ENCODE measurements around the gene CHRNA4.

CHRNA4 gene

DNA sequence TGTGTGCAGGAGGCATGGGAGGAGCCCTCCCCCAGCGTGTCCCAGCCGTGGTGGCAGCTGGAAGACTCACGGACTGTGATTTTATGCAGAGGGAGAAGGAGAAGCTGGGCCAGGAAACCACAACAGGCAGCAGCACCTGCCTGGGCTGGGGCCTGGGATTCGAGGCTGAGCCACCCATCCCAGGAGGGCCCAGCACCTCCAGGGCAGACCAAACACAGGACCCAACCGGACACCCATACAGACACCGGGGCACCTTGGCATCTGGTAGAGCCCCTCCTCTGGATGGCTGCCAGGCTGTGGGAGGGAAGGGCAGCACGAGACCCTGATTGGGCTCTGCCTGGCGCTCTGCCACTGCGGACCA, 41.7 kb upstream of the CHRNA4 start:
- DNase-seq (ENCODE audit: low read depth, low spot score) = no peak
- no peak overlapping the region for H3K4me3 ChIP-seq (ENCODE audit: low read depth, low read length)
- CTCF ChIA-PET = interaction anchor here (1.1 to 1.2 kb wide), 2 partner anchors 21 to 94 kb away, joined by 3 read pairs; no protein-coding TSS in a partner anchor
- POLR2A ChIA-PET = no interaction called here
- TF ChIP-seq, protein P1, sequence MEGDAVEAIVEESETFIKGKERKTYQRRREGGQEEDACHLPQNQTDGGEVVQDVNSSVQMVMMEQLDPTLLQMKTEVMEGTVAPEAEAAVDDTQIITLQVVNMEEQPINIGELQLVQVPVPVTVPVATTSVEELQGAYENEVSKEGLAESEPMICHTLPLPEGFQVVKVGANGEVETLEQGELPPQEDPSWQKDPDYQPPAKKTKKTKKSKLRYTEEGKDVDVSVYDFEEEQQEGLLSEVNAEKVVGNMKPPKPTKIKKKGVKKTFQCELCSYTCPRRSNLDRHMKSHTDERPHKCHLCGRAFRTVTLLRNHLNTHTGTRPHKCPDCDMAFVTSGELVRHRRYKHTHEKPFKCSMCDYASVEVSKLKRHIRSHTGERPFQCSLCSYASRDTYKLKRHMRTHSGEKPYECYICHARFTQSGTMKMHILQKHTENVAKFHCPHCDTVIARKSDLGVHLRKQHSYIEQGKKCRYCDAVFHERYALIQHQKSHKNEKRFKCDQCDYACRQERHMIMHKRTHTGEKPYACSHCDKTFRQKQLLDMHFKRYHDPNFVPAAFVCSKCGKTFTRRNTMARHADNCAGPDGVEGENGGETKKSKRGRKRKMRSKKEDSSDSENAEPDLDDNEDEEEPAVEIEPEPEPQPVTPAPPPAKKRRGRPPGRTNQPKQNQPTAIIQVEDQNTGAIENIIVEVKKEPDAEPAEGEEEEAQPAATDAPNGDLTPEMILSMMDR (IDR thresholded peaks at IDR 0.05; ENCODE audit: insufficient read depth, low read length, missing control alignments) = no peak

DNA sequence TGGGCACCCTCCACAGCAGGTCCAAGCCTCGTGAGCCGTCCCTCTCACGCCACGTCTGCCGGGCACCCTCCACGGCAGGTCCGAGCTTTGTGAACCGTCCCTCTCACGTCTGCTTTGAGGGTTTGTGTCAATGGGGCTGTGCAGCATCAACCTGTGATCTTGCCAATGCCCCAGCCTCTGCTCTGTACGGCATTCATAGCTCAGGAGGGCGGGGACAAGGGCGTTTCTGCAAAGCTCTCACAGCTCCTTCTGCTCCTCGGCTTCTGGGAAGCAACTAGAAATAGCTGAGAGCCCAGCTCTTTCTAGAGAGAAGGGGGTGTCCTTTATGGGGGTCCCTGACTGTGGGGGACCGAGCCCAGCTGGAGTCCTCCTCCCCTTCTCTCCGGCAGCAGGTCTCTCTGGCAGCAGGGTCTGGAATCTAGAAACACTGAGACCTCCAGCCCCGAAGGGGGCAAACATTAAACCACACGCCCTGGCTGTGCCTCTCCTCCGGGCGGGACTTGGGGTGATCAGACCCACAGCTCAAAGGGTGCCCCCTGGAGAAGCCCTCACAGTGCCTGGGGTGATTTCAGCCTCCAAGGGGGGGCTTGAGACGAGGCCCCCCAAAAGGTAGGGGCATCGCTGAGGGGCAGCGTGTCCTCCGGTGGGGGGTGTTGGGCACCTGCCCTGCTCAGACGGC, 41.2 kb upstream of the CHRNA4 start:
- H3K4me3 ChIP-seq (ENCODE audit: low read depth, low read length) = no peak overlapping the region
- ChIA-PET CTCF (interaction anchor here (0.8 to 1.2 kb wide), 3 partner anchors 20 to 179 kb away, joined by 3 read pairs; no protein-coding TSS in a partner anchor), POLR2A (interaction anchor here (0.6 kb wide), 1 partner anchor 8 kb away, joined by 3 read pairs; no protein-coding TSS in a partner anchor)
- TF ChIP-seq, protein P1 (IDR thresholded peaks at IDR 0.05; ENCODE audit: insufficient read depth, low read length, missing control alignments) = no peak
- no peak for DNase-seq (ENCODE audit: low read depth, low spot score)

DNA sequence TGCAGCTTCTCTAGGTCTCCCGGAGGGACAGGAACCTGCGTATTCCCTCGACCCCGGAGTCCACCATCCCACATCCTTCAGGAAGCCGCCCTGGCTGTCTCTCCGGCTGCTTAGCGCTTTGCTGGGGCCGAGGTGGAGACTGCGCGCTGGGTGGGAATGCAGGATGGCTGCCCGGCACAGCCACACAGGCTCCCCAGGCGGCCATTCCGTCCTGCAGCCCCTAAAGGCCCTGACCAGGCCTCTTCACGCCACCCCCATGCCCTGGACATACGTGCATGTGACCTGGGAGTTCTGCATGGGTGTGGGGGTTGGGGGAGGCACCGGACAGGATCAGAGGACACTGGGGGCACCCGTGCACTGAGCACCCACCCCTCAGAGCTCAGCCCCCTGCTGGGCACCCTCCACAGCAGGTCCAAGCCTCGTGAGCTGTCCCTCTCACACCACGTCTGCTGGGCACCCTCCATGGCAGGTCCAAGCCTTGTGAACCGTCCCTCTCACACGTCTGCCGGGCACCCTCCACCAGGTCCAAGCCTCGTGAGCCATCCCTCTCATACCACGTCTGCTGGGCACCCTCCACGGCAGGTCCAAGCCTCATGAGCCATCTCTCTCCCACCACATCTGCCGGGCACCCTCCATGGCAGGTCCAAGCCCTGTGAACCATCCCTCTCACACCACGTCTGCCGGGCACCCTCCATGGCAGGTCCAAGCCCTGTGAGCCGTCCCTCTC, 40.4 kb upstream of the CHRNA4 start:
- TF ChIP-seq, protein P1 (IDR thresholded peaks at IDR 0.05; ENCODE audit: insufficient read depth, low read length, missing control alignments) = no peak
- H3K4me3 ChIP-seq (ENCODE audit: low read depth, low read length) = no peak overlapping the region
- ChIA-PET CTCF (interaction anchor here (0.8 kb wide), 1 partner anchor 178 kb away, joined by 3 read pairs; no protein-coding TSS in a partner anchor), POLR2A (interaction anchor here (0.6 kb wide), 1 partner anchor 8 kb away, joined by 3 read pairs; no protein-coding TSS in a partner anchor)
- no peak for DNase-seq (ENCODE audit: low read depth, low spot score)

DNA sequence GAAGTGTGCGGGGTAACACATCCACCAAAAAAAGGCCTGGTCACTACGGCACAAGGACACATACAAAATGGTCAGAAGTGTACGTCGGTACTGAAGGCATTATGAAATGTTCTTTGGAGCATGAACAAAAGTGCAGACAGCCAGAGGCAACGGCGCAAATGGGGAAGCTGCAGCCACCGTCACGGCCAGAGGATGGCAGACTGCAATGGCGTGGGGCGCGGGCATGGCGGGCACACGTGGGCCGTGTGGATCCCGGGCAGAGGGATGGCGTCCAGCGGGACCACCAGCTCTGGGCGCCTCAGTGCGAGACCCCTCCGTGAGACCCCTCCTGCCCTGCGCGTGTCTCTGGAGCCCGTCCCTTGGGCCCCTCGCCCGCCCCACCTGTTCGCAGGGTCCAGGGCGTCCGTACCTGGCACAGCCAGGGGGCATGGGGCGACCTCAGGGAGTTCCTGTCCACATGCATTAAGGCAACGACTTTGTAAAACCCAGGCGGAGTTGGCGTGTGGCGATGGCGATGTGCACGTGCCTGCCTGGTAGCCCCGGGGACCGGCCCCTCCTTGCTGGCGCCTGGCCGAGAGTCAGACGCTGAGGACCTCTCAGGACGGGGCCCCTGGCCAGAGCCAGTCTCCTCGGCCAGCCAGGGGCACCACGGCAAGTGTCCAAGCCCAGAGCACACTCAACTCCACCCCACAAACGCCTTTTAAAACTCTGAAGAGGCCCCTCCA, 39.5 kb upstream of the CHRNA4 start:
- TF ChIP-seq, protein P1 (IDR thresholded peaks at IDR 0.05; ENCODE audit: insufficient read depth, low read length, missing control alignments) = no peak
- POLR2A ChIA-PET = no interaction called here
- DNase-seq (ENCODE audit: low read depth, low spot score) = no peak
- no peak overlapping the region for H3K4me3 ChIP-seq (ENCODE audit: low read depth, low read length)
- CTCF ChIA-PET = no interaction called here

DNA sequence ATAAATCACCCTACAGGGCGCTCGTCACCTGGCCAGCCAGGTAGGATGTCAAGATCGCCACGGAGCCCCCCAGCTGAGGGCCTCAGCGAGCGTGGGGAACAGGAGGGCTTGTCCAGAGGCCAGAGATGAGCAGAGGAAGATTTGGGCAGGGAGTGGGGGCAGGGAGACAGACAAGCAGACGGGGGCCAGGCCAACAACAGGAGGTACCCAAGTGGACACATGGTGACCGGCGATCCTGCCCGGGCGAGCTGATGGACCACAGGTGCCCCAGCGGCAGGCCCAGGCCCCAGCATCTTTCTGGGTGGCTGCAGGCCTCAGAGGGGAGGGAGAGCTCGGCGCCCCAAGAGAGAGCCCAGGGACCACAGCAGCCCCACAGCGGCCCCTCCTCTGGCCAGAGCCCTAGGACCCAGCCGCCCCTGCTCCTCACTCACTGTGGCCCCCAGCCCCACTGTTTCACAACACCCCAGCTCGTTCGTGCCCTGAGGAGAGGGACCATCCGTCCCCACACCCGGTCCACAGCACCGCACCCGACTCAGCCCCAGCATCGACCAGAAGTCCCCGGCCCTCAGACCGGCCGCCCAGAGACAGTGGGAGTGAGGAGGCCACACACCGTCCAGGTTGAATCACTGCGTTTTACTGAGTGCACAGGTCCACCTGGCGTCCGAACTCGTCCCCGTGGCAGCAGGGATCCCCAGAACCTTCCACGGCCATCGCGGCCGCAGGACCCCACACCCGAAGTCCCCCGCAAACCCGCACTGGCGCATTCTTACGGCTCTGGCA, 38.6 kb upstream of the CHRNA4 start:
- no peak for DNase-seq (ENCODE audit: low read depth, low spot score)
- ChIA-PET POLR2A (no interaction called here), CTCF (no interaction called here)
- TF ChIP-seq, protein P1 (IDR thresholded peaks at IDR 0.05; ENCODE audit: insufficient read depth, low read length, missing control alignments) = no peak
- no peak overlapping the region for H3K4me3 ChIP-seq (ENCODE audit: low read depth, low read length)

Data from AG04449 (cell line).